ENCODE measurements around the gene LASP1. TPM values are rescaled to one million over a fixed set of nuclear protein-coding genes. Genes with fewer than 3 reads are reported as not detected.

The LASP1 gene
- total and polyA plus RNA-seq, 2 of the 8 experiments (the other 6 are each of a cell fraction or from before 2014, with no cell fraction given) = 114 to 180 TPM

- no peak overlapping the region for H3K4me3 ChIP-seq (ENCODE audit: extremely low read depth in 1 of 4, insufficient read depth in 2 of 4, low read depth in 3 of 4, low read length in 4 of 4)
- FAIRE-seq = no peak
- no peak overlapping the region for H3K18ac ChIP-seq (ENCODE audit: extremely low read depth, low read length)
- H3K23me2 ChIP-seq (ENCODE audit: low read depth, low read length) = no peaks in the 10 kb centered on the region
- no peak overlapping the region for H3K14ac ChIP-seq (ENCODE audit: insufficient read length)
- H3K36me3 ChIP-seq (ENCODE audit: control insufficient read depth in 2 of 4, insufficient read depth in 4 of 4, low read length in 3 of 4) = peaks cover 4 to 30% (median 17%) of the 10 kb centered on the region in 4 experiments
- no peak overlapping the region for H2BK12ac ChIP-seq (ENCODE audit: low read depth, low read length)
- H3K4ac ChIP-seq (replicated peaks; ENCODE audit: insufficient read length, low read depth, low read length) = no peak overlapping the region
- ChIA-PET POLR2A (ENCODE audit: partially characterized antibody) (interaction anchor here (0.6 to 2.0 kb wide), 9 partner anchors 10 to 95 kb away, joined by 3 to 14 read pairs (median 4); partner anchors contain the start of genes LASP1, PIP4K2B and RPL23), CTCF (ENCODE audit: partially characterized antibody) (interaction anchor here (0.6 to 1.5 kb wide), 10 partner anchors 13 to 314 kb away, joined by 3 to 6 read pairs (median 4); partner anchors contain the start of gene LASP1NB)
- H4K8ac ChIP-seq (ENCODE audit: extremely low read depth, insufficient read depth, low read length) = 0 out of 2 replicates have a peak overlapping the region, but pooled peaks have one; percentile 0
- H2BK20ac ChIP-seq (ENCODE audit: low read length) = no peak overlapping the region
- H3K9me3 ChIP-seq (ENCODE audit: insufficient read depth in 2 of 2, low read depth in 1 of 2, low read length in 1 of 2) = no peaks in the 10 kb centered on the region
- no peak overlapping the region for H3K56ac ChIP-seq (replicated peaks; ENCODE audit: insufficient read length, low read depth, low read length)
- no peak overlapping the region for H3K4me2 ChIP-seq (ENCODE audit: insufficient read depth in 1 of 2, low read depth in 2 of 2, low read length in 2 of 2)
- no peak overlapping the region for H3K9ac ChIP-seq (replicated peaks in 1 of 4; ENCODE audit: extremely low read depth in 1 of 4, low read depth in 3 of 4, low read length in 3 of 4)
- no peak overlapping the region for H2BK5ac ChIP-seq (ENCODE audit: low read depth, low read length)
- H3K4me1 ChIP-seq (replicated peaks in 1 of 4; ENCODE audit: control insufficient read depth in 3 of 4, insufficient read depth in 4 of 4, low read length in 3 of 4) = peaks cover 0 to 7% (median 3%) of the 10 kb centered on the region in 4 experiments; a peak in 5 of 7 replicates
- H2BK120ac ChIP-seq (replicated peaks; ENCODE audit: low read depth, low read length) = no peak overlapping the region
- no peaks in the 10 kb centered on the region; the same call in 1 of the 2 replicates for H3K79me1 ChIP-seq (ENCODE audit: low read depth, low read length)
- no peak overlapping the region for H3K27ac ChIP-seq (ENCODE audit: low read depth, low read length)
- peaks cover 0 to 8% of the 10 kb centered on the region in 2 experiments; a peak in 1 of 4 replicates for H3K79me2 ChIP-seq (ENCODE audit: control insufficient read depth in 1 of 2, insufficient read depth in 2 of 2, low read length in 2 of 2)
- DNase-seq (ENCODE audit: low read depth in 1 of 2, low spot score in 2 of 2) = no peak
- peak overlapping the region; percentile 16; the same call in 1 of the 2 replicates for H2BK15ac ChIP-seq (ENCODE audit: low read length)
- no peak overlapping the region for H2AK5ac ChIP-seq (ENCODE audit: low read depth, low read length)
- H4K5ac ChIP-seq (ENCODE audit: insufficient read length, low read depth, low read length) = no peak overlapping the region
- H4K91ac ChIP-seq (replicated peaks; ENCODE audit: insufficient read length, low read length) = no peak overlapping the region
- H4K20me1 ChIP-seq (replicated peaks in 1 of 2; ENCODE audit: control insufficient read depth in 1 of 2, insufficient read depth in 2 of 2, low read length in 2 of 2) = peaks cover 0 to 13% of the 10 kb centered on the region in 2 experiments
- 88% methylated on average over 6 of the region's 6 CpGs; no CpG with 5 or more reads in 1 of the 2 experiments for WGBS, 2 experiments (ENCODE audit: extremely low coverage in 1 of 2, insufficient coverage in 1 of 2, insufficient read length in 1 of 2, insufficient replicate concordance in 2 of 2, low coverage in 1 of 2, low lambda C conversion rate in 2 of 2, missing lambda C conversion rate in 1 of 2)
- H3K27me3 ChIP-seq (replicated peaks in 1 of 4; ENCODE audit: control insufficient read depth in 3 of 4, extremely low read depth in 1 of 4, insufficient read depth in 3 of 4, low read length in 3 of 4) = no peaks in the 10 kb centered on the region
- H3K23ac ChIP-seq (ENCODE audit: insufficient read length) = no peak overlapping the region
- H2AFZ ChIP-seq (ENCODE audit: low read length) = no peak overlapping the region
- no peak for TF ChIP-seq CEBPB (IDR thresholded peaks at IDR 0.05; ENCODE audit: low read depth, low read length)
- TF ChIP-seq TEAD4 (IDR thresholded peaks at IDR 0.05; ENCODE audit: low read depth, low read length) = no peak
- no peak for TF ChIP-seq PHF8 (conservative IDR thresholded peaks at IDR 0.05; ENCODE audit: low read depth, low read length)
- TF ChIP-seq MAFK (IDR thresholded peaks at IDR 0.05; ENCODE audit: low read depth, low read length) = no peak
- TF ChIP-seq POLR2A (IDR thresholded peaks at IDR 0.05; ENCODE audit: control extremely low read depth in 1 of 2, low read depth in 2 of 2, low read length in 2 of 2) = no peak
- no peak for TF ChIP-seq E2F6 (IDR thresholded peaks at IDR 0.05)
- no peak for TF ChIP-seq ATF3 (IDR thresholded peaks at IDR 0.05; ENCODE audit: insufficient read depth, low read depth, low read length)
- TF ChIP-seq CREB1 (IDR thresholded peaks at IDR 0.05) = no peak
- TF ChIP-seq NRF1 (IDR thresholded peaks at IDR 0.05; ENCODE audit: low read depth, low read length) = no peak
- TF ChIP-seq CBX5 (IDR thresholded peaks at IDR 0.05; ENCODE audit: low read depth, low read length) = no peak
- TF ChIP-seq NANOG (IDR thresholded peaks at IDR 0.05; ENCODE audit: insufficient read depth, low read depth, low read length, poor library complexity, severe bottlenecking) = no peak
- no peak for TF ChIP-seq FOSL1 (IDR thresholded peaks at IDR 0.05; ENCODE audit: insufficient read depth, low read depth, low read length)
- TF ChIP-seq ZNF274 (IDR thresholded peaks at IDR 0.05; ENCODE audit: borderline replicate concordance, extremely low read depth, low read length) = no peak
These were observed 23.7 kb downstream of the LASP1 start for GRCh38 chr17:38893607-38894006.

Measured in H1 (cell line).